Measurements from ENCODE around the gene FAM221B. TPM values are rescaled to one million over a fixed set of nuclear protein-coding genes. Genes with fewer than 3 reads are reported as not detected.

FAM221B gene
- total and polyA plus RNA-seq, 9 of the 15 experiments (the other 6 are each of a cell fraction or from before 2014, with no cell fraction given), result 0.01 TPM; not detected in 8

DNA sequence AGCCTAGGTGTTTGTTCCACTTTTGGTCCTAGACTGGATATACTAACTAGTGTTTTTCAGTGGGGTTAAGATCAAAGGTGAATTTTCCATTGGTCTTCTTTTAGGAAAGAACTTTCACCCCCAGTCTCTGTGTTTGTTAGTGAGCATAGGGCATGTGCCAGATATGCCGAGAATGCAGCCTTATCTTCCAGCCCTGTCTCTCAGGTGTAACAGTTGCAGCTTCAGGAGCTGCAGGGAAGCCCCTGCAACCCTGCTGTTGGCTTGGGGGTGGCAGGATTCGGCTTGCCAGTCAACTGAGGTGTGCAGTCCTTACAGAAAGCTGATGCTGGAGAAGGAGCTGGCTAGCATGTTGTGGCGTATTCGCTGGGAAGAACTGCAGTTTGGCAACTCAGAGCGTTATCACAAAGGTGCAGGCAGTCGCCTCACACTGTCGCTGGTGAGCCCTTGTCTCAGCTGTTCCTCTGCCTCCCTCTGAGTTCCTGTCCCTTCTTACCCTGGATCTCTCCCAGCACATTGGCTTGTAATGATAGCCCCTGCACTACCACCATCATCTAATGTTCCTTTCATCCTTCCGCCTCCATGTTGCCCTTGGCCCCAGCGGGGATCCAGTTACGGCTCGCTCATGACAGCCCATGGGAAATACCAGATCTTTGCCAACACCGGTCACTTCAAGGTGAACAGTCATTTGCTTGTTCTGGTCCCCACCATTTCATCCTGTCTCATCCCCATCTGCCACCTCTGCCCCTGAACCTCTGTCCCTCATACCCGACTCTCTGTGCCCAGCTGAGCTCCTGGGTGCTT lies 27.0 kb downstream of the FAM221B start (continued):
- TF ChIP-seq CEBPG (CRISPR knock-in tag; IDR thresholded peaks at IDR 0.05), result no peak
- TF ChIP-seq CEBPG (tag; conservative IDR thresholded peaks at IDR 0.05 in 1 of 2, IDR thresholded peaks at IDR 0.05 in 1 of 2), result no peak
- no peak for TF ChIP-seq TAF7 (tag; IDR thresholded peaks at IDR 0.05)
- TF ChIP-seq, protein P1, sequence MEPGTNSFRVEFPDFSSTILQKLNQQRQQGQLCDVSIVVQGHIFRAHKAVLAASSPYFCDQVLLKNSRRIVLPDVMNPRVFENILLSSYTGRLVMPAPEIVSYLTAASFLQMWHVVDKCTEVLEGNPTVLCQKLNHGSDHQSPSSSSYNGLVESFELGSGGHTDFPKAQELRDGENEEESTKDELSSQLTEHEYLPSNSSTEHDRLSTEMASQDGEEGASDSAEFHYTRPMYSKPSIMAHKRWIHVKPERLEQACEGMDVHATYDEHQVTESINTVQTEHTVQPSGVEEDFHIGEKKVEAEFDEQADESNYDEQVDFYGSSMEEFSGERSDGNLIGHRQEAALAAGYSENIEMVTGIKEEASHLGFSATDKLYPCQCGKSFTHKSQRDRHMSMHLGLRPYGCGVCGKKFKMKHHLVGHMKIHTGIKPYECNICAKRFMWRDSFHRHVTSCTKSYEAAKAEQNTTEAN (CRISPR knock-in tag; IDR thresholded peaks at IDR 0.05), result no peak
- TF ChIP-seq TAL1 (IDR thresholded peaks at IDR 0.05), result peak; percentile 74
- no peak for TF ChIP-seq PHTF2 (CRISPR knock-in tag; IDR thresholded peaks at IDR 0.05)
- no peak for TF ChIP-seq TFAM (CRISPR knock-in tag; conservative IDR thresholded peaks at IDR 0.05)
- TF ChIP-seq ZFP30 (CRISPR knock-in tag; IDR thresholded peaks at IDR 0.05; ENCODE audit: borderline replicate concordance), result no peak
- TF ChIP-seq, protein P2, sequence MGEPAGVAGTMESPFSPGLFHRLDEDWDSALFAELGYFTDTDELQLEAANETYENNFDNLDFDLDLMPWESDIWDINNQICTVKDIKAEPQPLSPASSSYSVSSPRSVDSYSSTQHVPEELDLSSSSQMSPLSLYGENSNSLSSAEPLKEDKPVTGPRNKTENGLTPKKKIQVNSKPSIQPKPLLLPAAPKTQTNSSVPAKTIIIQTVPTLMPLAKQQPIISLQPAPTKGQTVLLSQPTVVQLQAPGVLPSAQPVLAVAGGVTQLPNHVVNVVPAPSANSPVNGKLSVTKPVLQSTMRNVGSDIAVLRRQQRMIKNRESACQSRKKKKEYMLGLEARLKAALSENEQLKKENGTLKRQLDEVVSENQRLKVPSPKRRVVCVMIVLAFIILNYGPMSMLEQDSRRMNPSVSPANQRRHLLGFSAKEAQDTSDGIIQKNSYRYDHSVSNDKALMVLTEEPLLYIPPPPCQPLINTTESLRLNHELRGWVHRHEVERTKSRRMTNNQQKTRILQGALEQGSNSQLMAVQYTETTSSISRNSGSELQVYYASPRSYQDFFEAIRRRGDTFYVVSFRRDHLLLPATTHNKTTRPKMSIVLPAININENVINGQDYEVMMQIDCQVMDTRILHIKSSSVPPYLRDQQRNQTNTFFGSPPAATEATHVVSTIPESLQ (CRISPR knock-in tag; IDR thresholded peaks at IDR 0.05), result no peak
- TF ChIP-seq HCFC1 (IDR thresholded peaks at IDR 0.05; ENCODE audit: low read depth, low read length), result no peak
- TF ChIP-seq, protein P3, sequence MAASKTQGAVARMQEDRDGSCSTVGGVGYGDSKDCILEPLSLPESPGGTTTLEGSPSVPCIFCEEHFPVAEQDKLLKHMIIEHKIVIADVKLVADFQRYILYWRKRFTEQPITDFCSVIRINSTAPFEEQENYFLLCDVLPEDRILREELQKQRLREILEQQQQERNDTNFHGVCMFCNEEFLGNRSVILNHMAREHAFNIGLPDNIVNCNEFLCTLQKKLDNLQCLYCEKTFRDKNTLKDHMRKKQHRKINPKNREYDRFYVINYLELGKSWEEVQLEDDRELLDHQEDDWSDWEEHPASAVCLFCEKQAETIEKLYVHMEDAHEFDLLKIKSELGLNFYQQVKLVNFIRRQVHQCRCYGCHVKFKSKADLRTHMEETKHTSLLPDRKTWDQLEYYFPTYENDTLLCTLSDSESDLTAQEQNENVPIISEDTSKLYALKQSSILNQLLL (CRISPR knock-in tag; IDR thresholded peaks at IDR 0.05; ENCODE audit: borderline replicate concordance), result no peak
- TF ChIP-seq STAT5A (IDR thresholded peaks at IDR 0.05; ENCODE audit: borderline replicate concordance, low read length), result peak; percentile 51; the same call in 1 of the 2 replicates
- TF ChIP-seq RBM39 (optimal IDR thresholded peaks at IDR 0.05; ENCODE audit: low read depth, low read length), result no peak
- TF ChIP-seq L3MBTL2 (IDR thresholded peaks at IDR 0.05), result no peak
- no peak for TF ChIP-seq SMAD1 (IDR thresholded peaks at IDR 0.05; ENCODE audit: low read depth, low read length, partially characterized antibody)
- TF ChIP-seq ZNF77 (CRISPR knock-in tag; IDR thresholded peaks at IDR 0.05), result no peak
- no peak for TF ChIP-seq GTF2F1 (IDR thresholded peaks at IDR 0.05; ENCODE audit: low read depth, low read length)
- no peak for TF ChIP-seq SIN3A (IDR thresholded peaks at IDR 0.05; ENCODE audit: borderline replicate concordance in 2 of 2, control insufficient read depth in 1 of 2, low read depth in 2 of 2, low read length in 2 of 2)
- no peak for TF ChIP-seq PTTG1 (tag; IDR thresholded peaks at IDR 0.05; ENCODE audit: low read depth)
- no peak for TF ChIP-seq FOXK1 (CRISPR knock-in tag; IDR thresholded peaks at IDR 0.05; ENCODE audit: borderline replicate concordance)

Measured in K562 (cell line).